Measurements from ENCODE around the gene MOCS3. TPM values are rescaled to one million over a fixed set of nuclear protein-coding genes. Genes with fewer than 3 reads are reported as not detected.

The MOCS3 gene
- total and polyA plus RNA-seq, 2 of the 13 experiments (the other 11 are each of a cell fraction or from before 2014, with no cell fraction given) = 3.7 to 8.4 TPM

DNA sequence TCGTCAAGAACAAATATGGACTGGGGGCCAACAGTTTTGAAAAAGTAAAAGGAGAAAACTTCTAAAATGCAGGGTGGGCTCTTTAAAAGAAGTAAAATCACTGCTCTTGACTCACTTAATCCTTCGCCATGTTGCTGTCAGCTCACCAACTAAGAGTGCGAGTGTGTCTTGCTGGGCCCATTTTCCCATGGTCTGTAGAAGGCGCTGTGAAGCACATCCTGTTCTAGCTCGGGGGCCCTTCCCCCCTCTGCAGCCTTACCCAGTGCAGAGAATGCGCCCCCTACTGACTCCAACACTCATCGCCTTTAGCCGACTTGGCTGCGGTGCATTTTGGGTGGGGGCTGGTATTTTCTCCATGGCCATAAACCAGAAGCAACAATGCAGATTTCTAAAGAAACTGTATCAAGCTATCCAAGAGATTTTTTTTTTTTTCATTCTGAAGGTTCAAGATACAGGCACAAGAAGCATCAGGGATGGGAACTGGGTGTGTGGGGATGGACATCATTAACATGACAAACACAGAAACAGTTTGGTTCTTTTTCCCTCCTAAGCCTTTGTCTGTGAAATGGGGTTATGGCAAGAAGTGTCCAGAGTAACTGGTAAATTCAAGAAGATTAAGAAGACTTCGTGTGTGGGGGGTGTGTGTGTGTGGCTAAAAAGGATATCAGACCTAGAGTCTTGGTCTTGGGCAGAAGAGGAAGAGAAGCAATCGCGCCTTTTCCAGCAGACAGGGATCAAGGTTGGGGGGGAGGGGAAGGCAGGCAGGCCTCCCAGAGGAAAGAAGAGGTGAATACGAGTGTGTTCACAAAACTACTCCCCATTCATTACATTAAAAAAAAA is 29.1 kb upstream of the MOCS3 start (continued):
- TF ChIP-seq ZNF207 (IDR thresholded peaks at IDR 0.05; ENCODE audit: borderline replicate concordance) (no peak), WIZ (CRISPR knock-in tag; IDR thresholded peaks at IDR 0.05) (no peak), MBD4 (IDR thresholded peaks at IDR 0.05; ENCODE audit: borderline replicate concordance, low read length) (no peak), ZNF121 (CRISPR knock-in tag; IDR thresholded peaks at IDR 0.05) (no peak; the same call in 1 of the 2 replicates), TP53 (CRISPR knock-in tag; conservative IDR thresholded peaks at IDR 0.05) (0 out of 2 replicates have a peak, but pooled peaks have one; percentile 11), TRIM24 (CRISPR knock-in tag; IDR thresholded peaks at IDR 0.05) (no peak), ZNF766 (CRISPR knock-in tag; IDR thresholded peaks at IDR 0.05; ENCODE audit: borderline replicate concordance) (no peak), CAMTA2 (CRISPR knock-in tag; IDR thresholded peaks at IDR 0.05; ENCODE audit: borderline replicate concordance) (no peak), NKX3-1 (CRISPR knock-in tag; IDR thresholded peaks at IDR 0.05) (0 out of 2 replicates have a peak, but pooled peaks have one; percentile 38), ZNF136 (CRISPR knock-in tag; IDR thresholded peaks at IDR 0.05; ENCODE audit: low read depth) (peak; percentile 98), ZIK1 (CRISPR knock-in tag; IDR thresholded peaks at IDR 0.05; ENCODE audit: borderline replicate concordance, low read depth) (peak; percentile 63; the same call in 1 of the 2 replicates), ZNF775 (CRISPR knock-in tag; IDR thresholded peaks at IDR 0.05; ENCODE audit: borderline replicate concordance) (no peak), RBM22 (optimal IDR thresholded peaks at IDR 0.05; ENCODE audit: low read length) (peak; percentile 82), ATM (IDR thresholded peaks at IDR 0.05; ENCODE audit: borderline replicate concordance) (no peak), IRX3 (CRISPR knock-in tag; IDR thresholded peaks at IDR 0.05; ENCODE audit: borderline replicate concordance, low read depth) (0 out of 2 replicates have a peak, but pooled peaks have one; percentile 70)
- TF ChIP-seq, protein P1, sequence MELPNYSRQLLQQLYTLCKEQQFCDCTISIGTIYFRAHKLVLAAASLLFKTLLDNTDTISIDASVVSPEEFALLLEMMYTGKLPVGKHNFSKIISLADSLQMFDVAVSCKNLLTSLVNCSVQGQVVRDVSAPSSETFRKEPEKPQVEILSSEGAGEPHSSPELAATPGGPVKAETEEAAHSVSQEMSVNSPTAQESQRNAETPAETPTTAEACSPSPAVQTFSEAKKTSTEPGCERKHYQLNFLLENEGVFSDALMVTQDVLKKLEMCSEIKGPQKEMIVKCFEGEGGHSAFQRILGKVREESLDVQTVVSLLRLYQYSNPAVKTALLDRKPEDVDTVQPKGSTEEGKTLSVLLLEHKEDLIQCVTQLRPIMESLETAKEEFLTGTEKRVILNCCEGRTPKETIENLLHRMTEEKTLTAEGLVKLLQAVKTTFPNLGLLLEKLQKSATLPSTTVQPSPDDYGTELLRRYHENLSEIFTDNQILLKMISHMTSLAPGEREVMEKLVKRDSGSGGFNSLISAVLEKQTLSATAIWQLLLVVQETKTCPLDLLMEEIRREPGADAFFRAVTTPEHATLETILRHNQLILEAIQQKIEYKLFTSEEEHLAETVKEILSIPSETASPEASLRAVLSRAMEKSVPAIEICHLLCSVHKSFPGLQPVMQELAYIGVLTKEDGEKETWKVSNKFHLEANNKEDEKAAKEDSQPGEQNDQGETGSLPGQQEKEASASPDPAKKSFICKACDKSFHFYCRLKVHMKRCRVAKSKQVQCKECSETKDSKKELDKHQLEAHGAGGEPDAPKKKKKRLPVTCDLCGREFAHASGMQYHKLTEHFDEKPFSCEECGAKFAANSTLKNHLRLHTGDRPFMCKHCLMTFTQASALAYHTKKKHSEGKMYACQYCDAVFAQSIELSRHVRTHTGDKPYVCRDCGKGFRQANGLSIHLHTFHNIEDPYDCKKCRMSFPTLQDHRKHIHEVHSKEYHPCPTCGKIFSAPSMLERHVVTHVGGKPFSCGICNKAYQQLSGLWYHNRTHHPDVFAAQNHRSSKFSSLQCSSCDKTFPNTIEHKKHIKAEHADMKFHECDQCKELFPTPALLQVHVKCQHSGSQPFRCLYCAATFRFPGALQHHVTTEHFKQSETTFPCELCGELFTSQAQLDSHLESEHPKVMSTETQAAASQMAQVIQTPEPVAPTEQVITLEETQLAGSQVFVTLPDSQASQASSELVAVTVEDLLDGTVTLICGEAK (IDR thresholded peaks at IDR 0.05) = no peak
- TF ChIP-seq, protein P1 (CRISPR knock-in tag; IDR thresholded peaks at IDR 0.05) = peak; percentile 50; the same call in 1 of the 2 replicates
- TF ChIP-seq, protein P2, sequence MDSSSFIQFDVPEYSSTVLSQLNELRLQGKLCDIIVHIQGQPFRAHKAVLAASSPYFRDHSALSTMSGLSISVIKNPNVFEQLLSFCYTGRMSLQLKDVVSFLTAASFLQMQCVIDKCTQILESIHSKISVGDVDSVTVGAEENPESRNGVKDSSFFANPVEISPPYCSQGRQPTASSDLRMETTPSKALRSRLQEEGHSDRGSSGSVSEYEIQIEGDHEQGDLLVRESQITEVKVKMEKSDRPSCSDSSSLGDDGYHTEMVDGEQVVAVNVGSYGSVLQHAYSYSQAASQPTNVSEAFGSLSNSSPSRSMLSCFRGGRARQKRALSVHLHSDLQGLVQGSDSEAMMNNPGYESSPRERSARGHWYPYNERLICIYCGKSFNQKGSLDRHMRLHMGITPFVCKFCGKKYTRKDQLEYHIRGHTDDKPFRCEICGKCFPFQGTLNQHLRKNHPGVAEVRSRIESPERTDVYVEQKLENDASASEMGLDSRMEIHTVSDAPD (CRISPR knock-in tag; IDR thresholded peaks at IDR 0.05) = peak; percentile 38; the same call in 1 of the 2 replicates
- TF ChIP-seq, protein P3, sequence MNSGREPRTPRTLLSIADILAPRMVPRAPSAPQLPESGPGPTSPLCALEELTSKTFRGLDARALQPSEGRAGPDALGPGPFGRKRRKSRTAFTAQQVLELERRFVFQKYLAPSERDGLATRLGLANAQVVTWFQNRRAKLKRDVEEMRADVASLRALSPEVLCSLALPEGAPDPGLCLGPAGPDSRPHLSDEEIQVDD (CRISPR knock-in tag; IDR thresholded peaks at IDR 0.05; ENCODE audit: borderline replicate concordance) = 0 out of 2 replicates have a peak, but pooled peaks have one; percentile 40

All from HepG2 (cell line).